ENCODE measurements around the gene MDN1. TPM values are rescaled to one million over a fixed set of nuclear protein-coding genes. Genes with fewer than 3 reads are reported as not detected.

Gene MDN1
- total RNA-seq, 1 experiment from 2014 or later, result 50.0 TPM

- Mint-ChIP-seq H3K4me1 (ENCODE audit: low read depth, unreplicated experiment) (no peaks in the 10 kb centered on the region), H3K9me3 (ENCODE audit: low read depth, unreplicated experiment) (no peaks in the 10 kb centered on the region), H3K27ac (ENCODE audit: unreplicated experiment) (no peak overlapping the region), H3K27me3 (ENCODE audit: unreplicated experiment) (no peaks in the 10 kb centered on the region), H3K4me3 (ENCODE audit: low read depth, unreplicated experiment) (no peak overlapping the region), H3K36me3 (ENCODE audit: insufficient read depth, unreplicated experiment) (peaks cover 24% of the 10 kb centered on the region)
- no peak for TF ChIP-seq CTCF (IDR thresholded peaks at IDR 0.05; ENCODE audit: unreplicated experiment)
- no TSS peak for BruUV-seq (replicated peaks)
- intact Hi-C loops (cut with micrococcal nuclease; ENCODE audit: unreplicated experiment), result no loop called here
- no peak for DNase-seq
- CTCF ChIA-PET, result no interaction called here
Measured at GRCh38 chr6:89776583-89777233, 42.9 kb downstream of the MDN1 start.

GRCh38 chr6:89775150-89775549, 44.4 kb downstream of the MDN1 start:
- CTCF ChIA-PET, result no interaction called here
- H3K4me1 Mint-ChIP-seq (ENCODE audit: low read depth, unreplicated experiment), result no peaks in the 10 kb centered on the region
- intact Hi-C loops (cut with micrococcal nuclease; ENCODE audit: unreplicated experiment), result no loop called here
- H3K36me3 Mint-ChIP-seq (ENCODE audit: insufficient read depth, unreplicated experiment), result peaks cover 34% of the 10 kb centered on the region
- no peaks in the 10 kb centered on the region for H3K27me3 Mint-ChIP-seq (ENCODE audit: unreplicated experiment)
- TF ChIP-seq CTCF (IDR thresholded peaks at IDR 0.05; ENCODE audit: unreplicated experiment), result no peak
- DNase-seq, result no peak
- no peak overlapping the region for H3K27ac Mint-ChIP-seq (ENCODE audit: unreplicated experiment)
- H3K4me3 Mint-ChIP-seq (ENCODE audit: low read depth, unreplicated experiment), result no peak overlapping the region
- BruUV-seq (replicated peaks), result no TSS peak
- H3K9me3 Mint-ChIP-seq (ENCODE audit: low read depth, unreplicated experiment), result no peaks in the 10 kb centered on the region

GRCh38 chr6:89769572-89769971, 50.0 kb downstream of the MDN1 start:
- CTCF ChIA-PET, result no interaction called here
- H3K27me3 Mint-ChIP-seq (ENCODE audit: unreplicated experiment), result no peaks in the 10 kb centered on the region
- intact Hi-C loops (cut with micrococcal nuclease; ENCODE audit: unreplicated experiment), result no loop called here
- no peaks in the 10 kb centered on the region for H3K9me3 Mint-ChIP-seq (ENCODE audit: low read depth, unreplicated experiment)
- DNase-seq, result no peak
- no peak overlapping the region for H3K4me3 Mint-ChIP-seq (ENCODE audit: low read depth, unreplicated experiment)
- H3K27ac Mint-ChIP-seq (ENCODE audit: unreplicated experiment), result no peak overlapping the region
- BruUV-seq (replicated peaks), result no TSS peak
- H3K4me1 Mint-ChIP-seq (ENCODE audit: low read depth, unreplicated experiment), result no peaks in the 10 kb centered on the region
- peaks cover 29% of the 10 kb centered on the region for H3K36me3 Mint-ChIP-seq (ENCODE audit: insufficient read depth, unreplicated experiment)
- no peak for TF ChIP-seq CTCF (IDR thresholded peaks at IDR 0.05; ENCODE audit: unreplicated experiment)

GRCh38 chr6:89768324-89768723, 51.3 kb downstream of the MDN1 start:
- H3K4me3 Mint-ChIP-seq (ENCODE audit: low read depth, unreplicated experiment), result no peak overlapping the region
- no peak overlapping the region for H3K27ac Mint-ChIP-seq (ENCODE audit: unreplicated experiment)
- H3K36me3 Mint-ChIP-seq (ENCODE audit: insufficient read depth, unreplicated experiment), result peaks cover 26% of the 10 kb centered on the region
- H3K4me1 Mint-ChIP-seq (ENCODE audit: low read depth, unreplicated experiment), result no peaks in the 10 kb centered on the region
- CTCF ChIA-PET, result no interaction called here
- no peak for DNase-seq
- H3K27me3 Mint-ChIP-seq (ENCODE audit: unreplicated experiment), result no peaks in the 10 kb centered on the region
- no TSS peak for BruUV-seq (replicated peaks)
- intact Hi-C loops (cut with micrococcal nuclease; ENCODE audit: unreplicated experiment), result no loop called here
- TF ChIP-seq CTCF (IDR thresholded peaks at IDR 0.05; ENCODE audit: unreplicated experiment), result no peak
- no peaks in the 10 kb centered on the region for H3K9me3 Mint-ChIP-seq (ENCODE audit: low read depth, unreplicated experiment)

Data from Calu3 (cell line).